Measurements from ENCODE around the gene ERG. TPM values are rescaled to one million over a fixed set of nuclear protein-coding genes. Genes with fewer than 3 reads are reported as not detected.
A peak's percentile ranks its signal among the peaks of the same experiment; 100 is the strongest.

The ERG gene
- total and polyA plus RNA-seq, 2 of the 13 experiments (the other 11 are each of a cell fraction or from before 2014, with no cell fraction given): not detected

- TF ChIP-seq ZNF484 (CRISPR knock-in tag; IDR thresholded peaks at IDR 0.05; ENCODE audit: borderline replicate concordance, low read depth) (no peak), RARG (CRISPR knock-in tag; IDR thresholded peaks at IDR 0.05; ENCODE audit: low read depth) (no peak), STAT5B (CRISPR knock-in tag; IDR thresholded peaks at IDR 0.05) (no peak), NAIF1 (CRISPR knock-in tag; IDR thresholded peaks at IDR 0.05; ENCODE audit: borderline replicate concordance) (no peak), RAD21 (CRISPR knock-in tag; IDR thresholded peaks at IDR 0.05) (peak; percentile 80), ZNF768 (CRISPR knock-in tag; IDR thresholded peaks at IDR 0.05) (peak; percentile 22; the same call in 1 of the 2 replicates), TBP (CRISPR knock-in tag; IDR thresholded peaks at IDR 0.05) (no peak), PHF8 (CRISPR knock-in tag; IDR thresholded peaks at IDR 0.05) (no peak), NR2C2 (CRISPR knock-in tag; IDR thresholded peaks at IDR 0.05; ENCODE audit: borderline replicate concordance) (no peak), KDM2A (CRISPR knock-in tag; IDR thresholded peaks at IDR 0.05; ENCODE audit: borderline replicate concordance, low read depth) (peak; percentile 62; the same call in 1 of the 2 replicates), MAZ (IDR thresholded peaks at IDR 0.05; ENCODE audit: borderline replicate concordance, low read depth, low read length) (0 out of 2 replicates have a peak, but pooled peaks have one; percentile 43), MAZ (CRISPR knock-in tag; IDR thresholded peaks at IDR 0.05; ENCODE audit: low read depth) (no peak), TP53 (CRISPR knock-in tag; conservative IDR thresholded peaks at IDR 0.05) (no peak), ZNF572 (CRISPR knock-in tag; IDR thresholded peaks at IDR 0.05) (no peak), ZNF143 (CRISPR knock-in tag; IDR thresholded peaks at IDR 0.05) (no peak)
- TF ChIP-seq, protein P1, sequence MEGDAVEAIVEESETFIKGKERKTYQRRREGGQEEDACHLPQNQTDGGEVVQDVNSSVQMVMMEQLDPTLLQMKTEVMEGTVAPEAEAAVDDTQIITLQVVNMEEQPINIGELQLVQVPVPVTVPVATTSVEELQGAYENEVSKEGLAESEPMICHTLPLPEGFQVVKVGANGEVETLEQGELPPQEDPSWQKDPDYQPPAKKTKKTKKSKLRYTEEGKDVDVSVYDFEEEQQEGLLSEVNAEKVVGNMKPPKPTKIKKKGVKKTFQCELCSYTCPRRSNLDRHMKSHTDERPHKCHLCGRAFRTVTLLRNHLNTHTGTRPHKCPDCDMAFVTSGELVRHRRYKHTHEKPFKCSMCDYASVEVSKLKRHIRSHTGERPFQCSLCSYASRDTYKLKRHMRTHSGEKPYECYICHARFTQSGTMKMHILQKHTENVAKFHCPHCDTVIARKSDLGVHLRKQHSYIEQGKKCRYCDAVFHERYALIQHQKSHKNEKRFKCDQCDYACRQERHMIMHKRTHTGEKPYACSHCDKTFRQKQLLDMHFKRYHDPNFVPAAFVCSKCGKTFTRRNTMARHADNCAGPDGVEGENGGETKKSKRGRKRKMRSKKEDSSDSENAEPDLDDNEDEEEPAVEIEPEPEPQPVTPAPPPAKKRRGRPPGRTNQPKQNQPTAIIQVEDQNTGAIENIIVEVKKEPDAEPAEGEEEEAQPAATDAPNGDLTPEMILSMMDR (CRISPR knock-in tag; IDR thresholded peaks at IDR 0.05): peak; percentile 96
- TF ChIP-seq, protein P2, sequence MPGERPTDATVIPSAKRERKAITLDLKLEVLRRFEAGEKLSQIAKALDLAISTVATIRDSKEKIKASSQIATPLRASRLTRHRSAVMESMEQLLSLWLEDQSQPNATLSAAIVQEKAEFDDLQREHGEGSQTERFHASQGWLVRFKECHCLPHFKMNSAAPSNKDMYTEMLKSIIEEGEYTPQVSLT (CRISPR knock-in tag; IDR thresholded peaks at IDR 0.05; ENCODE audit: borderline replicate concordance, low read depth): no peak
- TF ChIP-seq, protein P3, sequence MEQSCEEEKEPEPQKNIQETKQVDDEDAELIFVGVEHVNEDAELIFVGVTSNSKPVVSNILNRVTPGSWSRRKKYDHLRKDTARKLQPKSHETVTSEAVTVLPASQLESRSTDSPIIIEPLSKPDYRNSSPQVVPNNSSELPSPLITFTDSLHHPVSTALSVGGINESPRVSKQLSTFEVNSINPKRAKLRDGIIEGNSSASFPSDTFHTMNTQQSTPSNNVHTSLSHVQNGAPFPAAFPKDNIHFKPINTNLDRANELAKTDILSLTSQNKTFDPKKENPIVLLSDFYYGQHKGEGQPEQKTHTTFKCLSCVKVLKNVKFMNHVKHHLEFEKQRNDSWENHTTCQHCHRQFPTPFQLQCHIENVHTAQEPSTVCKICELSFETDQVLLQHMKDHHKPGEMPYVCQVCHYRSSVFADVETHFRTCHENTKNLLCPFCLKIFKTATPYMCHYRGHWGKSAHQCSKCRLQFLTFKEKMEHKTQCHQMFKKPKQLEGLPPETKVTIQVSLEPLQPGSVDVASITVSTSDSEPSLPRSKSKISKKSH (CRISPR knock-in tag; IDR thresholded peaks at IDR 0.05; ENCODE audit: borderline replicate concordance): no peak
- TF ChIP-seq, protein P4, sequence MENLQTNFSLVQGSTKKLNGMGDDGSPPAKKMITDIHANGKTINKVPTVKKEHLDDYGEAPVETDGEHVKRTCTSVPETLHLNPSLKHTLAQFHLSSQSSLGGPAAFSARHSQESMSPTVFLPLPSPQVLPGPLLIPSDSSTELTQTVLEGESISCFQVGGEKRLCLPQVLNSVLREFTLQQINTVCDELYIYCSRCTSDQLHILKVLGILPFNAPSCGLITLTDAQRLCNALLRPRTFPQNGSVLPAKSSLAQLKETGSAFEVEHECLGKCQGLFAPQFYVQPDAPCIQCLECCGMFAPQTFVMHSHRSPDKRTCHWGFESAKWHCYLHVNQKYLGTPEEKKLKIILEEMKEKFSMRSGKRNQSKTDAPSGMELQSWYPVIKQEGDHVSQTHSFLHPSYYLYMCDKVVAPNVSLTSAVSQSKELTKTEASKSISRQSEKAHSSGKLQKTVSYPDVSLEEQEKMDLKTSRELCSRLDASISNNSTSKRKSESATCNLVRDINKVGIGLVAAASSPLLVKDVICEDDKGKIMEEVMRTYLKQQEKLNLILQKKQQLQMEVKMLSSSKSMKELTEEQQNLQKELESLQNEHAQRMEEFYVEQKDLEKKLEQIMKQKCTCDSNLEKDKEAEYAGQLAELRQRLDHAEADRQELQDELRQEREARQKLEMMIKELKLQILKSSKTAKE (CRISPR knock-in tag; IDR thresholded peaks at IDR 0.05; ENCODE audit: borderline replicate concordance): no peak
Observed at GRCh38 chr21:38355992-38356781, 142.1 kb downstream of the ERG start (continued).

Data from HepG2 (cell line).